Measurements from ENCODE around the gene TMEM223. TPM values are rescaled to one million over a fixed set of nuclear protein-coding genes. Genes with fewer than 3 reads are reported as not detected.

TMEM223 gene
- total and polyA plus RNA-seq, 9 of the 15 experiments (the other 6 are each of a cell fraction or from before 2014, with no cell fraction given): 5.9 to 34.5 (median 19.6) TPM

DNA sequence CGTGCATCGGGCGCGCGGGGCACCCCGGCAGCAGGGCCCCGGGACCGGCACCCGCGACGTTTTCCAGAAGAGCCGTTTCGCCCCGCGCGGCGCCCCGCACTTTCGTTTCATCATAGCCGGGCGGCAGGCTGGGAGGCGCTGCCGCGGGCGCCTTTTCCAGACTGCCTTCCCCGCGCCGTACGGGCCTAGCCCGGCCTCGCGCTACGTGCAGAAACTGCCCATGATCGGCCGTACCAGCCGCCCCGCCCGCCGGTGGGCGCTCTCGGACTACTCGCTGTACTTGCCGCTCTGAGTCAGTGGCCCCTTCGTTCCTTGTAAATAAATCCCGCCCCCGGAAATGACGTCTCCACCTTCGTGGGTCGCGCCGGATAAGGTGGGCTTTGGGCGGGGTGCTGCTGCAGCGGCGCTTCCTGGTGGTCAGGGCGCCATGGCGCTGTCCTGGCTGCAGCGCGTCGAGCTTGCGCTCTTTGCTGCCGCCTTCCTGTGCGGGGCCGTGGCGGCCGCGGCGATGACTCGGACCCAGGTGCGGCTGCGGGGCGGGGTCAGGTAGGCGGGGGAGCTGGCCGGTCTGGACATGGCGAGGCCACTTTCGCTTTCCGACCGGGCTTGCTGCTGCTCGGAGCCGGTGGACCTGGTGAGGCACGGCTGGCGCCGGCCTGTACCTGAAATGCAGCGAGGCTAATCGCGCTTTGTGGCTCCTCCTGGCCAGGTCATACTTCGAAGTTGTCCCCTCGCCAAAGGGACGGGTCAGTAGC, 4.6 kb downstream of the TMEM223 start, which contains the start of gene TMEM179B (continued):
- TF ChIP-seq RBBP5 (IDR thresholded peaks at IDR 0.05; ENCODE audit: borderline replicate concordance, insufficient read depth, low read length, poor library complexity, severe bottlenecking): peak; percentile 86
- TF ChIP-seq RAD21 (CRISPR knock-in tag; conservative IDR thresholded peaks at IDR 0.05 in 1 of 2, IDR thresholded peaks at IDR 0.05 in 1 of 2): peak; percentile 28 to 52; a peak in 3 of 4 replicates
- TF ChIP-seq SMARCE1 (IDR thresholded peaks at IDR 0.05): no peak; the same call in 1 of the 2 replicates
- TF ChIP-seq, protein P1, sequence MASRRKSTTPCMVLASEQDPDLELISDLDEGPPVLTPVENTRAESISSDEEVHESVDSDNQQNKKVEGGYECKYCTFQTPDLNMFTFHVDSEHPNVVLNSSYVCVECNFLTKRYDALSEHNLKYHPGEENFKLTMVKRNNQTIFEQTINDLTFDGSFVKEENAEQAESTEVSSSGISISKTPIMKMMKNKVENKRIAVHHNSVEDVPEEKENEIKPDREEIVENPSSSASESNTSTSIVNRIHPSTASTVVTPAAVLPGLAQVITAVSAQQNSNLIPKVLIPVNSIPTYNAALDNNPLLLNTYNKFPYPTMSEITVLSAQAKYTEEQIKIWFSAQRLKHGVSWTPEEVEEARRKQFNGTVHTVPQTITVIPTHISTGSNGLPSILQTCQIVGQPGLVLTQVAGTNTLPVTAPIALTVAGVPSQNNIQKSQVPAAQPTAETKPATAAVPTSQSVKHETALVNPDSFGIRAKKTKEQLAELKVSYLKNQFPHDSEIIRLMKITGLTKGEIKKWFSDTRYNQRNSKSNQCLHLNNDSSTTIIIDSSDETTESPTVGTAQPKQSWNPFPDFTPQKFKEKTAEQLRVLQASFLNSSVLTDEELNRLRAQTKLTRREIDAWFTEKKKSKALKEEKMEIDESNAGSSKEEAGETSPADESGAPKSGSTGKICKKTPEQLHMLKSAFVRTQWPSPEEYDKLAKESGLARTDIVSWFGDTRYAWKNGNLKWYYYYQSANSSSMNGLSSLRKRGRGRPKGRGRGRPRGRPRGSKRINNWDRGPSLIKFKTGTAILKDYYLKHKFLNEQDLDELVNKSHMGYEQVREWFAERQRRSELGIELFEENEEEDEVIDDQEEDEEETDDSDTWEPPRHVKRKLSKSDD (conservative IDR thresholded peaks at IDR 0.05; ENCODE audit: low read length): 0 out of 2 replicates have a peak, but pooled peaks have one; percentile 55
- TF ChIP-seq KDM5B (IDR thresholded peaks at IDR 0.05; ENCODE audit: insufficient replicate concordance, low read depth, low read length): peak; percentile 97
- TF ChIP-seq ZBTB7A (IDR thresholded peaks at IDR 0.05; ENCODE audit: borderline replicate concordance, control insufficient read depth, low read depth, low read length): peak; percentile 91
- peak in 1 of 2 experiments; percentile 9; a peak in 1 of 4 replicates for TF ChIP-seq TRIM24 (IDR thresholded peaks at IDR 0.05)
- no peak for TF ChIP-seq ZNF436 (CRISPR knock-in tag; IDR thresholded peaks at IDR 0.05)
- no peak for TF ChIP-seq MAFF (IDR thresholded peaks at IDR 0.05; ENCODE audit: low read length)
- no peak for TF ChIP-seq PCBP1 (IDR thresholded peaks at IDR 0.05; ENCODE audit: low read depth, low read length, poor library complexity, severe bottlenecking)
- TF ChIP-seq CXXC5 (CRISPR knock-in tag; IDR thresholded peaks at IDR 0.05): peak; percentile 86
- TF ChIP-seq, protein P2, sequence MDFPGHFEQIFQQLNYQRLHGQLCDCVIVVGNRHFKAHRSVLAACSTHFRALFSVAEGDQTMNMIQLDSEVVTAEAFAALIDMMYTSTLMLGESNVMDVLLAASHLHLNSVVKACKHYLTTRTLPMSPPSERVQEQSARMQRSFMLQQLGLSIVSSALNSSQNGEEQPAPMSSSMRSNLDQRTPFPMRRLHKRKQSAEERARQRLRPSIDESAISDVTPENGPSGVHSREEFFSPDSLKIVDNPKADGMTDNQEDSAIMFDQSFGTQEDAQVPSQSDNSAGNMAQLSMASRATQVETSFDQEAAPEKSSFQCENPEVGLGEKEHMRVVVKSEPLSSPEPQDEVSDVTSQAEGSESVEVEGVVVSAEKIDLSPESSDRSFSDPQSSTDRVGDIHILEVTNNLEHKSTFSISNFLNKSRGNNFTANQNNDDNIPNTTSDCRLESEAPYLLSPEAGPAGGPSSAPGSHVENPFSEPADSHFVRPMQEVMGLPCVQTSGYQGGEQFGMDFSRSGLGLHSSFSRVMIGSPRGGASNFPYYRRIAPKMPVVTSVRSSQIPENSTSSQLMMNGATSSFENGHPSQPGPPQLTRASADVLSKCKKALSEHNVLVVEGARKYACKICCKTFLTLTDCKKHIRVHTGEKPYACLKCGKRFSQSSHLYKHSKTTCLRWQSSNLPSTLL (IDR thresholded peaks at IDR 0.05): no peak
- TF ChIP-seq KLF13 (tag; IDR thresholded peaks at IDR 0.05; ENCODE audit: borderline replicate concordance, low read depth): peak; percentile 28; the same call in 1 of the 2 replicates
- no peak for TF ChIP-seq ELK1 (CRISPR knock-in tag; IDR thresholded peaks at IDR 0.05)
- TF ChIP-seq CREM (IDR thresholded peaks at IDR 0.05; ENCODE audit: low read depth): peak; percentile 98

Measured in K562 (cell line).